ENCODE results near the gene ITFG1. TPM values are rescaled to one million over a fixed set of nuclear protein-coding genes. Genes with fewer than 3 reads are reported as not detected.
A peak's percentile ranks its signal among the peaks of the same experiment; 100 is the strongest.

Gene ITFG1
- total and polyA plus RNA-seq, 2 of the 13 experiments (the other 11 are each of a cell fraction or from before 2014, with no cell fraction given) = 74.5 to 150 TPM

GRCh38 chr16:47144559-47144877 lies 316.3 kb downstream of the ITFG1 start (continued):
- TF ChIP-seq MNT (IDR thresholded peaks at IDR 0.05) (no peak), PHF21A (CRISPR knock-in tag; IDR thresholded peaks at IDR 0.05) (0 out of 2 replicates have a peak, but pooled peaks have one; percentile 37), ZNF619 (CRISPR knock-in tag; IDR thresholded peaks at IDR 0.05) (peak; percentile 47; the same call in 1 of the 2 replicates), SPEN (CRISPR knock-in tag; IDR thresholded peaks at IDR 0.05; ENCODE audit: low read depth) (no peak), GTF3A (CRISPR knock-in tag; conservative IDR thresholded peaks at IDR 0.05) (0 out of 2 replicates have a peak, but pooled peaks have one; percentile 1), STAT5B (CRISPR knock-in tag; IDR thresholded peaks at IDR 0.05) (0 out of 2 replicates have a peak, but pooled peaks have one; percentile 23), ZNF205 (CRISPR knock-in tag; IDR thresholded peaks at IDR 0.05) (0 out of 2 replicates have a peak, but pooled peaks have one; percentile 9), ZNF800 (CRISPR knock-in tag; IDR thresholded peaks at IDR 0.05) (0 out of 2 replicates have a peak, but pooled peaks have one; percentile 2), XRCC5 (optimal IDR thresholded peaks at IDR 0.05; ENCODE audit: low read length) (peak; percentile 12), FOXA3 (CRISPR knock-in tag; IDR thresholded peaks at IDR 0.05) (0 out of 2 replicates have a peak, but pooled peaks have one; percentile 4), ZNF574 (CRISPR knock-in tag; IDR thresholded peaks at IDR 0.05) (peak; percentile 5; the same call in 1 of the 2 replicates), ZBED4 (CRISPR knock-in tag; IDR thresholded peaks at IDR 0.05; ENCODE audit: borderline replicate concordance) (no peak), ZNF251 (CRISPR knock-in tag; IDR thresholded peaks at IDR 0.05) (no peak), NBN (conservative IDR thresholded peaks at IDR 0.05) (no peak), HNRNPK (IDR thresholded peaks at IDR 0.05; ENCODE audit: low read depth, low read length, poor library complexity, severe bottlenecking) (no peak), NFKB2 (CRISPR knock-in tag; IDR thresholded peaks at IDR 0.05; ENCODE audit: borderline replicate concordance) (peak; percentile 4; the same call in 1 of the 2 replicates), ZNF121 (CRISPR knock-in tag; IDR thresholded peaks at IDR 0.05) (no peak), ZNF709 (CRISPR knock-in tag; IDR thresholded peaks at IDR 0.05) (no peak), ZNF75D (CRISPR knock-in tag; IDR thresholded peaks at IDR 0.05; ENCODE audit: borderline replicate concordance) (no peak)

Data from HepG2 (cell line).